Measurements from ENCODE around the gene ABHD17C. TPM values are rescaled to one million over a fixed set of nuclear protein-coding genes. Genes with fewer than 3 reads are reported as not detected.

ABHD17C gene
- total RNA-seq, 2 donors from 2014 or later, result 3.6 to 5.3 TPM

GRCh38 chr15:80722811-80723210 lies 27.7 kb downstream of the ABHD17C start:
- H3K9me3 ChIP-seq, result no peaks in the 10 kb centered on the region
- ATAC-seq (no peak), DNase-seq (no peak)
- TF ChIP-seq POLR2A (IDR thresholded peaks at IDR 0.05), result no peak
- TF ChIP-seq CTCF (IDR thresholded peaks at IDR 0.05), result no peak
- H3K4me1 ChIP-seq, result no peaks in the 10 kb centered on the region
- intact Hi-C loops (cut with DNase I), result no loop called here
- H3K4me3 ChIP-seq, result no peak overlapping the region
- no peak overlapping the region for H3K27ac ChIP-seq
- 88 to 97% methylated on average over 4 of the region's 4 CpGs for WGBS, 2 donors
- H3K27me3 ChIP-seq, result no peaks in the 10 kb centered on the region
- no peaks in the 10 kb centered on the region for H3K36me3 ChIP-seq (replicated peaks in 1 of 2; ENCODE audit: insufficient read depth in 1 of 2, low read depth in 2 of 2)

GRCh38 chr15:80727196-80727595 lies 32.1 kb downstream of the ABHD17C start:
- intact Hi-C loops (cut with DNase I), result no loop called here
- no peak for ATAC-seq
- 65 to 85% methylated on average over 4 of the region's 4 CpGs for WGBS, 2 donors
- no peaks in the 10 kb centered on the region for H3K36me3 ChIP-seq (replicated peaks in 1 of 2; ENCODE audit: insufficient read depth in 1 of 2, low read depth in 2 of 2)
- no peaks in the 10 kb centered on the region for H3K9me3 ChIP-seq
- no peak overlapping the region for H3K27ac ChIP-seq
- DNase-seq, result no peak
- no peaks in the 10 kb centered on the region for H3K4me1 ChIP-seq
- H3K4me3 ChIP-seq, result no peak overlapping the region
- no peaks in the 10 kb centered on the region for H3K27me3 ChIP-seq
- TF ChIP-seq CTCF (IDR thresholded peaks at IDR 0.05) (no peak), POLR2A (IDR thresholded peaks at IDR 0.05) (no peak)

GRCh38 chr15:80727596-80727995 lies 32.5 kb downstream of the ABHD17C start:
- no peak for TF ChIP-seq POLR2A (IDR thresholded peaks at IDR 0.05)
- TF ChIP-seq CTCF (IDR thresholded peaks at IDR 0.05), result no peak
- Histone ChIP-seq H3K9me3 (no peaks in the 10 kb centered on the region), H3K27me3 (no peaks in the 10 kb centered on the region), H3K27ac (no peak overlapping the region), H3K4me1 (no peaks in the 10 kb centered on the region), H3K36me3 (replicated peaks in 1 of 2; ENCODE audit: insufficient read depth in 1 of 2, low read depth in 2 of 2) (no peaks in the 10 kb centered on the region), H3K4me3 (no peak overlapping the region)
- no peak for DNase-seq
- ATAC-seq, result no peak
- 88 to 93% methylated on average over 5 of the region's 5 CpGs for WGBS, 2 donors
- intact Hi-C loops (cut with DNase I), result no loop called here

- DNase-seq, result no peak
- Histone ChIP-seq H3K9me3 (no peaks in the 10 kb centered on the region), H3K27me3 (no peaks in the 10 kb centered on the region), H3K27ac (no peak overlapping the region), H3K4me3 (no peak overlapping the region), H3K36me3 (replicated peaks in 1 of 2; ENCODE audit: insufficient read depth in 1 of 2, low read depth in 2 of 2) (no peaks in the 10 kb centered on the region), H3K4me1 (no peaks in the 10 kb centered on the region)
- intact Hi-C loops (cut with DNase I), result no loop called here
- WGBS, 2 donors, result 83 to 91% methylated on average over 7 of the region's 7 CpGs
- ATAC-seq, result no peak
- TF ChIP-seq CTCF (IDR thresholded peaks at IDR 0.05), result no peak
- no peak for TF ChIP-seq POLR2A (IDR thresholded peaks at IDR 0.05)
These were observed 35.3 kb downstream of the ABHD17C start for GRCh38 chr15:80730387-80730786.

- Histone ChIP-seq H3K9me3 (no peaks in the 10 kb centered on the region), H3K27ac (no peak overlapping the region), H3K4me3 (no peak overlapping the region), H3K27me3 (no peaks in the 10 kb centered on the region), H3K4me1 (no peaks in the 10 kb centered on the region), H3K36me3 (replicated peaks in 1 of 2; ENCODE audit: insufficient read depth in 1 of 2, low read depth in 2 of 2) (no peaks in the 10 kb centered on the region)
- TF ChIP-seq CTCF (IDR thresholded peaks at IDR 0.05) (no peak), POLR2A (IDR thresholded peaks at IDR 0.05) (no peak)
- no peak for DNase-seq
- intact Hi-C loops (cut with DNase I), result no loop called here
- no peak for ATAC-seq
- WGBS, 2 donors, result 65 to 66% methylated on average over 6 of the region's 6 CpGs
These were observed 35.8 kb downstream of the ABHD17C start for GRCh38 chr15:80730926-80731325.
